HK-2 (cell line): ENCODE measurements around the gene IER3IP1.
"Not testable (repeated sequence)": the region's sequence is repeated elsewhere in the genome, so short reads cannot be mapped to it uniquely, and the experiment has no call there.

Source experiments
- DNase-seq: peaks from one replicate; pipeline ENCODE4 v3.0.0-alpha.2; 2018; ENCODE audit not compliant: unreplicated experiment

The IER3IP1 gene, protein sequence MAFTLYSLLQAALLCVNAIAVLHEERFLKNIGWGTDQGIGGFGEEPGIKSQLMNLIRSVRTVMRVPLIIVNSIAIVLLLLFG

DNA sequence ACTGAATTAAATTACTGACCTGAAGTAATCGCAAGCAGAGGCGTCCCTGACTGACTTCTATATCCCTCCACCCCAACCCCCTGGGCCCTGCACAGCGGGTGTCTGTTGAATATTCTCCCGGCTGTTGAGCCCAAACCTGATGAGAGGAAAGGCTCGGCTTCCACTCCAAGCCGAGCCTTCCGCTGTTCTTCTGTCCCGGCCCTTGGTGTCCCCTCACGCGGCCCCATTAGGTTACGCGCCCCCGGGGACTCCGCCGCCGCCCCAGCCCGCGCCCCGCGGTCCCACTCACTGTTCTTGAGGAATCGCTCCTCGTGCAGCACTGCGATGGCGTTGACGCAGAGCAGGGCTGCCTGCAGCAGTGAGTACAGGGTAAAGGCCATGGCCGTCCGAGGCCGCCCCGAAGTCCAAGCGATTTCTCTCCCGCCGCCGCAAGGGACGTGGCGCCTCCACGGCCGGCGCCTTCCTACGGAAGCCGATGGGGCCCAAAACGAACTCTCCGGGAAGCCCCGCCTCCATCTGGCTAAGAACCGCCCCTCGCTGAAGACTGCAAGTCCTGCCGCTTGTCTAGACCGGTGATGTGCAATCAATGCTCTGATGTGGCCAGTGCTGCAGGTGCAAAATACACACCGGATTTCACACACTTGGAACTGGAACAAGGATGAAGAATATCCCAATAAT, at the start of gene IER3IP1:
IER3IP1 (minus strand) TSS at position 467 of the 678 bp plus-strand sequence; CDS start at position 380, 87 bp downstream.
- DNase-seq: peak; percentile 85

DNA sequence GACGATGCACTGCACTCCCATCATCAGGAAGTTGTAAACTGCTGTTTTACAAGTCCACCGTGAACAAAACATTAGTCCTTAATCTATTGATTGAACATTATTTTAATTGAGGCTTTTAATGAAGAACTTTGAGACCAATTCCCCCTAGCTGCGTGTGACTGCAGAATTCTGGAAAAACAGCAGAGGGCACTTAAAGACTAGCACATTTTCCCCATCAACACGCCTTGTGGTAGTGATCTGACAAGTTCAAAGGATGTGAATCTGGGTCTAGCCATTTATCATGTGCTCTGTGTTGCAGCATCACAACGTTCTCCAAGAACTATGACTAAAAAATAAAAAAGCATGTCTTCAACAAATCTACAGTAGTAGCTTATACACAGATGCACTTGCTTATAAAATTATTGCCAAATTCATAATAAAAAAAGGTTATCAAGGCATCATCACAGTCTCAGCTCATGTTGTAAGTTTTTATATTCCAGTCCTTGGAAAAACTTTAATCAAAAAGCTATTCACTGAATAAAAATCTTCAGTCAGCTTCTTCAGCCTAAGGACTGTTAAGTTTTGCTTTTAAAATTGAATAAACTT, 39.5 kb upstream of the IER3IP1 start:
- no peak for DNase-seq

DNA sequence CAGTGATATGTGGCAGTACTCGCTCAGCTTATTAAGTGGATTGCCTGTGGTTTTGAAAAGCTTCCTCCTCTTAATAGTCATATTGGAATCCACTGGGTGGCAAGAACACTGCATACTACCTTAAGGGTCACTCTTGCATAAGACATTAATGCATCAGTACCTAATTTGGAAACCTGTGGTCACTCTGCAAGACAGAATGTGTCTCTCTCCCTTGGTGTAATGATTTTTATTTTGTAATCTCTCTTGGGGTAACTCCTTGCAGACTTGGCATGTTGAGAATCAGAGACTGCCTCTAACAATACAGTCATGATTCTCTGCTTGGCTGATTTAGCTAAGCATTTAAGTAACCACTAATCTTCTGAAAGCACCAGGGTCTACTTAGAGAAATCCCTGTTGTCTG, 33.0 kb upstream of the IER3IP1 start:
- DNase-seq: no peak

DNA sequence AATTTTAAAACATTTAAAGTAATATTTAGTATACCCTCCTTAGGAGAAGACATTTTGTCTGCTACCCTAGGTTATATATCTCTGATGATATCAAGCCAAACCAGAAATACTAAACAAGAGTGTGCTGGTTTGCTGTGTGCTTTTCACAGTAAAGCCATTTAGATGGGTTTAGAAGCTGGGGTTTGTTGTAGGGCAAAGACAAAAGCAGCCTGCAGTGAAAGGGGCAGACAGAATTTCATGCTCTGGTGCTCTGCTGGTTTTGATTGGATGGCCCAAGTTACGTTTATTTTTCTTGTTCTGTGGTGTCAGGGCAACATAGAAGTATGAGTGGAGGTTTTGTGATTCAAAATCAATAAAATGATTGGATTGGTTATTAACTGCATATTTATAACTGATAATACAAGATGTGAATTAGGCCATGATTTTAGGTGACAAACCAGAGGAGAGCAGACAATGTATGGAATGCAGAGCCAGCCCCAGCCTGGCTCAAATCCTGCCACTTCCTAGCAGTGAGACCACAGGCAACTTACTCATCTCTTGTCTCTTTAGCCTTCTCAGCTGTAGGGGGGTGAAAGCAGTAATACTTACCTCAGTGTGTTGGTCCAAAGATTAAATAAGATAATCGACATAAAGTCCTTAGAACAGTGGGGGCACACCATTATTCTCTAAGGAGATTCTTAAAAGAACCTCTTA, 30.9 kb upstream of the IER3IP1 start:
- DNase-seq: no peak

DNA sequence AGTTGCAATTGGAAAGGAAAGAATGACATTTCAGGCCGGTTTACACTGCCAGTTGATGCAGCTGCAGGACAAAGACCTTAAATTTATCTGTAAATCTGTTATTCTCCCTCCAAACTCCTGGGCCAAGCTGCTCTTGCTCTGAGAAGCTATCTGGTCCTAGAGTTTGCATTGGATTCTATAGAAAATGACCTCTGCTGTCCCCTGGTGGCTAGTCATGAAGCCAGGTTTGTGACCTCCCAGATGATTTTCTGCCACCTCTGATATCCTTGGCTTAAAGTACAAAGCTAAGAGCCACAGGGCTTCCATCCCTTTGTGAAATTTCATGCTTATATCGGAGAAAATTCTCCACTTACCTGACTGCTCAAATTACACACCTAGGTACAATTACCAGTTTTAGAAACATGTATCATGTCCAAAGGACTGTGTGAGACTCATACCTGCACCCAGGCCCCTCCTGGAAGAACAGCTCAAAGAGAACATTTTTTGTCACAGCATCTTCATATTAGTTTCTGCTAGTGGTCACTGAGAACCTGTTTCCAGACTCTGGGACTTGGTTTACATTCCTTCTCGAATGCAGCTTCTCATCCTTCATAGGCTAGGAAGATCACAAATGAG, 28.9 kb upstream of the IER3IP1 start:
- DNase-seq: peak; percentile 14

DNA sequence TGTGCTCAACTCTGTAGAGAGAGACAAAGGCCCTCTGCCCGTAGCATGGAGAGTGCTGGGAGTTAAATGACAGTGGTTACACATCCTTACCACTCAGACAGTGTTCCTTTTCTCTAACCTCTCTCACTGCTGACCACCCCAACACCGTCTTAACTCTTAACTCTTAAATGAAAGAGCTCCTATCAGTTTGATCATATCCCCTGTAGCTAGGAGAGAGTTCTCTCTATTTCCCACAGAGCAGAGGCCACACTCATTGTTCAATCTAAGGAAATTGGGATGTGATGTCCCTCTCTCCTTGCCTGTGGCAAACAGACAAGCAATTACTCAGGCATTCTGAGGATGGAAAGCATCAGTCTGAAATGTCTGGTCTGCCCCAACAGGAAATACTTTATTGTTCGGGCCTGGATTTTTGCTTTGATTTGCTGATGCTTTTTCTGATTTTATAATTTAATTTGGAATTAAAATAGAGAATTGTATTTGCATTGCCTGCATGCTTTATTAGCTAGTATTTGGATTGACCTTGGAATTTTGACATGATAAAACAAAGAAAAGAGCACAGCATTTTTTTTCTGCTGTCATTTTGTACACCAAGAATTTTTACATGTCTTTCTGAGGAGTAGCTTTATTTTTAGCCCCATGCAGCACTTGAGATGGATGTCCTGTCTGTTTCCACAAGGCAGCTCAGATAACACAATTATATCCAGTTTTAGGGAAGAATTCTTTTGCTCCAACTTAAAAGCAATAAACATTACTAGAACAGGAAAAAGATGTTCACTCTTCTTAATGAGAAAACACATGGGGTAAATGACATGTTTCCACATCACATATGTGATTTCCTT, 27.7 kb upstream of the IER3IP1 start:
- DNase-seq: no peak

DNA sequence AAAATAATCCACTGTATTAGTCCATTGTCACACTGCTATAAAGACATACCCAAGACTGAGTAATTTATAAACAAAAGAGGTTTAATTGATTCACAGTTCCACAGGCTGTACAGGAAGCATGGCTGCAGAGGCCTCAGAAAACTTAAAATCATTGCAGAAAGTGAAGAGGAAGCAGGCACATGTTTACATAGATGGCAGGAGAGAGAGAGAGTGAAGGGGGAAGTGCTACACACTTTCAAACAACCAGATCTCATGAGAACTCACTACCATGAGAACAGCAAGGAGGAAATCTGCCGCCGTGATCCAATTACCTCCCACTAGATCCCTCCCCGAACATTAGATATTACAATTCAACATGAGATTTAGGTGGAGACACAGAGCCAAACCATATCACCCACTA, 19.8 kb upstream of the IER3IP1 start:
- DNase-seq: not testable (repeated sequence)

DNA sequence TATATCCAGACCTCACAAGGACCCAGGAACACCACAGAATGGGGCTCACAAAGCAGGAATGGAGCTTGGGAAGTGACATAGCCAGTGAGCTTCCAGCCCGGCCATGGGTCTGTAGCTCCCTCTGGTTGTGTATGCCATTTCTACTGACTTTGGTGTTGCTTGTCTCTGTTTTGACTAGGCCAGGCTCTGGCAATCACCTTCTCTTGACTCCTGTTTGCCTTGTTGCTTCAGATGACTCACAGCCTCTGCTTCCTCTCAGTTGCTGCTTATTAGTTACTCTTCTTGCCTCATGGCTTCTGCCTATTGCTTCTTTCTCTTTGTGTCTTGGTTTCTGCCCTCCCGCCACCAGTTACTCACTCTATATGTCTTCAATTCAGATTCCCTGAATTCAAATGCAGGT, 15.8 kb upstream of the IER3IP1 start:
- DNase-seq: no peak

DNA sequence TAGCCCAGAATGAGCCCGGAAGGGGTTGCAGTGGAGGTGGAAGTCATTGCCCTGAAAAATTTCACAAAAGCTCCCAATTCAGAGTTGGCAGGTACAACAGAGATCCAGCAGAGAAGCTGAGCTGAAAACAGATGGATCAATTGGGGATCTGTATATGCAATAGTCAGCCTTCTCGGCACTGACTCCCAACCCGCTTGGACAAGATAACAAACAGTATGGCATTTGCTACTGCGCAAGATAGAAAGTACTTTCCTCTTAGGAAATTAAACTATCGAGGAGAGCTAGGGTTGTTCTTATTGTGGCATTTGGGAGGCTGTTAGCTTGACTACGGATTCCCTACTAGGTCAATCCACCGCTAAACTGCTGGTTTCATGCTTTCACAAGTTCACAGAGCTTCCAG, 11.6 kb upstream of the IER3IP1 start:
- no peak for DNase-seq

DNA sequence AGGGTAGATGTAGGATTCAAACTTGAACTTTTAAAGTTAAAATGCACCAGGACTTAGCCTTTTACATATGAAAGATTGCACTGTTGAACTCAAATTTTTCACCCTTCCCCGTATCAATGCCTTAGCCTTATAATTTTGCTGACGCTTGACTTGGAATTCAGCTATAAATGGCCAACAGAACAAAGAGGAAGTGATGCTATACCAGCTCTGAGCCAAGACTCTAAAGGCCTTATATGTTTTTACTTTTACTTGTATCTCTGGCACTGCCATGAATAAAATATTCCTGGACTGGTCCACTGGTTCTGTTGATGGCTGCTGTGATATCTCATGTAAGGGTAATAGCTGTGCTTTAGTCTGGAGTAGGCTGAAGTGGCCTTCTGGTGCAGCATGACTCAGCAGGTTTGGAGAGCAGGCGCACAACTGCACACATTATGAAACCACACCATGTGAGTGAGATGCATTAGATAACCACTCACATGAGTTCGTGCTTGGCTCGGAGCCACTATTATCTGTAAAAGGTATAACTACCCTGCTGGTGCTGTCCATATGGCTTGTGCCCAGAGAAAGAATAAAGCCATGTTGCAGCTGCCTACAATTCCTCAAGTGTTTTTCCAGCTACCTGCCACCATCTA, 8.4 kb upstream of the IER3IP1 start:
- no peak for DNase-seq

DNA sequence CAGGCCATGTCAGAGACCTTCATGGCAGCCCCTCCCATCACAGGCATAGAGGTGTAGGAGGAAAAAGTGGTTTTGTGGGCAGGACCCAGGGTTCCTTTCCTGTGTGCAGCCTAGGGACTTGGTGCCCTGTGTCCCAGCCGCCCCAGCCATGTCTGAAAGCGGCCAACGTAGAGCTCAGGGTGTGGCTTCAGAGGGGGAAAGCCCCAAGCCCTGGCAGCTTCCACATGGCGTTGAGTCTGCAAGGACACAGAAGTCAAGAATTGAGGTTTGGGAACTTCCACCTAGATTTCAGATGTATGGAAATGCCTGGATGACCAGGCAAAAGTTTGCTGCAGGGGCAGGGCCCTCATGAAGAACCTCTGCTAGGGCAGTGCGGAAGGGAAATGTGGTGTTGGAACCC, 6.0 kb upstream of the IER3IP1 start:
- DNase-seq: not testable (repeated sequence)

DNA sequence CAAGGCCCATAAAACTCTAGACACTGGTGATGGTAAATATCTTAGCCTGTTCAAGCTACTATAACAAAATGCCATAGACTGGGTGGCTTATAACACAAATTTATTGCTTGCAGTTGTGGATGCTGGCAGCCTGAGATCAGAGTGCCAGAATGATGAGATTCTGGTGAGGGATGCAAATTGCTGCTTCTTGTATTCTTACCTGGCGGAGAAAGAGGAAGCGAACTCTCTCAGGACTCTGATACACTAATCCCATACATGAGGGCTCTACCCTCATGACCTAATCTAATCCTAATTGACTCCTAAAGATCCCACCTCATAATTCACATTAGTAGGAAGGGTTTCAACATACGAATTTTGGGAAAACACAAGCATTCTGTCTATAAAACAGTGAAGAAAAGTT, 4.6 kb upstream of the IER3IP1 start:
- DNase-seq: no peak

DNA sequence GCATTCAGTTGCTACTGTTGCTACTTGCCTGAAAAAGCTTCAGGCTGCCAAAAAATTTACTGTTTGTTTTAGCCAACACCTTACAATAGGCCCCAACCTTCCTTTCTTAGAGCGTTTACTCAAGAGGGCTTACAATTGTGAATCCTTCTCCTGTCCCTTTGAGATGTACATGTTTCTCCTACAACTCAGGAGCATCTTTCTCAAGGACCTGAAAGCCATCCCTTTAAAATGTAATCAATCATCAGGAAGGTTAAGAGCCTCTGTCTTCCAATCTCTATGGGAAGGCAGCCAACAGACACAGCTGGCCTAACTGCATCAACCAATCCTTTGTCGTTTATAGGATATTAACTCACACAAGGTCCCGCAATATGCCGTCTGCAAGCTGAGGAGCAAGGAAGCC, 3.4 kb upstream of the IER3IP1 start:
- DNase-seq: no peak

DNA sequence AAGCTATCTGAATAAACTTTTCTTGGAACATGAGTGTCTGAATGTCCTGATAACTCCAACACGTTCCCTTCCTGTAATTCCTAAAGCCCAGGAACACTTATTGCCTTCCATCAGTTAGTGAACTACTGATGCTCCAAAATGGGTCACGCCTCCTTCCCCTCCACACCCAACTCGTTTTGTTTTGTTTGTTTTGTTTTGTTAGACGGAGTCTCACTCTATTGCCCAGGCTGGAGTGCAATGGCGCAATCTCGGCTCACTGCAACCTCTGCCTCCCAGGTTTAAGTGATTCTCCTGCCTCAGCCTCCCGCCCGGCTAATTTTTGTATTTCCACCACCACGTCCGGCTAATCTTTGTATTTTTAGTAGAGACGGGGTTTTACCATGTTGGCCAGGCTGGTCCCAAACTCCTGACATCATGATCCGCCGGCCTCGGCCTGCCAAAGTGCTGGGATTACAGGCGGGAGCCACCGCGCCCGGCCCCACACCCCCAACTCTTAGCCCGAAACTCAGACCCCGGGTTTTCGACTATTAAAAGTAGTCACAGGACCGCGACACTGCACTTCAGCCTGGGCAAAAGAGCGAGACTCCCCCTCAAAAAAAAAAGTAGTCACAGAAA, 774 bp downstream of the IER3IP1 start:
- DNase-seq: no peak

DNA sequence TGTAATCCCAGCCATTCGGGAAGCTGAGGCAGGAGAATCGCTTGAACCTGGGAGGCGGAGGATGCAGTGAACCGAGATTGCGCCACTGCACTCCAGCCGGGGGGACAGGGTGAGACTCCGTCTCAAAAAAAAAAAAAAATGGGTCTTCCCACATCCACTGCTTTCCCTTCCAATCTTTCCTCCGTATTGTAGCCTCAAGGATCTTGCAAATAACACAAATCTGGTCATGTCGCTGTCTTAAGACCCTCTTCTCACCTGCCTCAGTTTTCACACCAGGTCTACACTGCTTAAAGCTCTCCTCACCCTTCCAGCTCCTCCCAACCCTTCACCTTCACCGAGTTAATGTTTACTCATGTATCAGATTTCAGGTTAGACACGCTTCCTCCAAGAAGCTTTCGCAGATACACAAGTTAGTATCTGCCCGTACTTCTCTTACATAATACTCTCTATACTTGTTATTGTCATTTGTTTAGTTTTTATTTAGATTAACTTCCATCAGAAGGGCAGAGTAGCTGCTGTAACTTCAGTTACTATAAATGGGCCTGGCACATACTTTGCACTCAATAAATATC, 1.5 kb downstream of the IER3IP1 start:
- no peak for DNase-seq

DNA sequence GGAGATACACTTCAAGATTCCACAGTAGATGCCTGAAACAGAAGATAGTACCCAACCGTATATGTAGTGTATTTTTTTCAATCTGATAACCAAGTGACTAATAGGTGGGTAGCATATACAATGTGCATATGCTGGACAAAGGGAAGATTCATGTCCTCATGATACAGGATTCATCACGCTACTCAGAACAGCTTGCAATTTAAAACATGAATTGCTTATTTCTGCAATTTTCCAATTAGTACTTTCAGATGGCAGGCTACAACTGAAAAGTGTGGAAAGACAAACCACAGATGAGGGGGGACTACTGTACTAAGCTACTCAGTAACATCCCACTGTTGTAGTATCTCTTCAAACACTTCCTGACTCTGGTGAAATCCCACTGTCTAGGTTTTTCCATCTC, 3.7 kb downstream of the IER3IP1 start:
- no peak for DNase-seq

DNA sequence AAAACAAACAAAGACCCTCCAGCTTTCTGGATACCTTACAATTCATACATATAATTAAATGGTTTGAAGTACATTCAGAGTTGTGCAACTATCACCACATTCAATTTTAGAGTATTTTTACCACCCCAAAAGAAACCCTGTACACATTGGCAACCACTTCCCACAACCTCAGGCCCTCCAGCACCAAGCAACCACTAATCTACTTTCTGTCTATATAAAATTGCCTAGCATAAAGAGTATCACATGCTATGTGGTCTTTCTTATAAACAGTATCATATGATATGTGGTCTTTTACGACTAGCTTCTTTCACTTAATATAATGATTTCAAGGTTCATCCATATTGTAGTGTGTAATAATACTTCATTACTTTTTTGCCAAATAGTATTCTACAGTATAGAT, 7.3 kb downstream of the IER3IP1 start:
- no peak for DNase-seq

DNA sequence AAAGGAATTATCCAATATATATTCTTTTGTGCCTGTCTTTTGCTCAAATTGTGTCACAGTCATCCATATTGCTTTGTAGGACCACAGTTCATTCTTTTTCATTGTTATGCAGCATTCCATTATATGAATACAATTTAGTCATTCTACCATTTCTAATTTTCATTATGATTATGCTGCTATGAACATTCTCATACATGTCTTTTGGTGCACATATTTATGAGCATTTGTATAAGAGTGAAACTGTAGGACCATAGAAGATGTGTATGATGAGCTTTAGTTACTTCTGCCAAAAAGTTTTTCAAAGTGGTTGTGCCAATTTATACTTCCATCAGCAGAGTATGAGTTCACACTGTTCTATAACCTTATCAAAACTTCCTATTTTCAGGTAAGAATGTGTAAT, 7.7 kb downstream of the IER3IP1 start:
- DNase-seq: no peak

DNA sequence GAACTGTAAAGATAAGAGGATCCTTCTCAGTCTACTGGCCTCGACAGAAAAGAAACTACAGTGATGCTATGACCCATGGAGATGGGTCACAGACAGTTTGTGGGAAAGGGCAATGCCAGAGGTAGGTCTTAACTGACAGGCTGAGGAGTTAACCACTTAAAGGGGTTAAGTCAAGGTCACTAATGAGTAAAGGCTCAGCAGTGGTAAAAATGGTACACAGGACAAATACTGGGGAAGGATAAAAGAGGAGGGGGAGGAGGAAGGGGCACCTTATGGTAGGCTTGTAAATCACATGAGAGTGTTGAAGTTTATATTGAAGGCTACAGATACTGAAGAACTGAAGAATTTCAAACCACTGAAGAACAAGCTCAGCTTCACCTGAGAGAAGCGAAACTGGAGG, 9.9 kb downstream of the IER3IP1 start:
- no peak for DNase-seq

DNA sequence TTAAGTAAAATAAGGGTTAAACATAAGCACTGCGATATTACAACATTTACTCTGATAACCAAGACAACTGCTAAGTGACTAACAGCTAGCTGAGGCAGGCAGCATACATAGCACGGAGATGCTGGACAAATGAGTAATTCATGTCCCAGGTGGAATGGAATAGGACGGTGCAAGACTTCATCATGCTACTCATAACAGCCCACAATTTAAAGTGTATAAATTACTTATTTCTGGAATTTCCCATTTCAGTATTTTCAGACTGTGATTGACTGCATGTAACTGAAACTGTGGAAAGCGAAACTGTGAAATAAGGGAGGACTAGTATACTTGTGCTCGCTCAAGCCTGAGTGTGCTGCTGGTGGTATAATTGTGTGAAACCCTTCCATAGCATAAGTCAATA, 12.9 kb downstream of the IER3IP1 start:
- DNase-seq: peak; percentile 20
